HK-2 (cell line): ENCODE results near the gene KDM2B.
A peak's percentile ranks its signal among the peaks of the same experiment; 100 is the strongest.

ENCODE experiments used
- DNase-seq: peaks from one replicate; pipeline ENCODE4 v3.0.0-alpha.2; 2018; ENCODE audit not compliant: unreplicated experiment

KDM2B gene

GRCh38 chr12:121580959-121581685 is at the start of gene KDM2B:
Gene KDM2B (minus strand): TSS chr12:121581023. CDS start chr12:121580911, 112 bp downstream.
- DNase-seq: no peak

GRCh38 chr12:121628536-121628935 is 47.7 kb upstream of the KDM2B start:
- no peak for DNase-seq

- no peak for DNase-seq
Observed at GRCh38 chr12:121628037-121628436, 47.2 kb upstream of the KDM2B start.

GRCh38 chr12:121626853-121627640 is 46.2 kb upstream of the KDM2B start:
- peak; percentile 83 for DNase-seq

GRCh38 chr12:121626087-121626852 is 45.4 kb upstream of the KDM2B start, which contains the start of gene ORAI1:
Gene ORAI1 (plus strand): TSS chr12:121626530.
- DNase-seq: peak; percentile 97

GRCh38 chr12:121620333-121620891 is 39.6 kb upstream of the KDM2B start:
- DNase-seq: no peak

- DNase-seq: no peak
Observed at GRCh38 chr12:121618659-121619233, 37.9 kb upstream of the KDM2B start.

GRCh38 chr12:121614872-121615467 is 34.1 kb upstream of the KDM2B start:
- no peak for DNase-seq

- no peak for DNase-seq
Observed at GRCh38 chr12:121613462-121613861, 32.6 kb upstream of the KDM2B start.

- DNase-seq: no peak
Observed at GRCh38 chr12:121611306-121611705, 30.5 kb upstream of the KDM2B start.

- no peak for DNase-seq
Observed at GRCh38 chr12:121610239-121611149, 29.7 kb upstream of the KDM2B start.

GRCh38 chr12:121608301-121608700 is 27.5 kb upstream of the KDM2B start:
- DNase-seq: no peak

GRCh38 chr12:121603581-121603980 is 22.8 kb upstream of the KDM2B start:
- DNase-seq: no peak

GRCh38 chr12:121602766-121603165 is 21.9 kb upstream of the KDM2B start:
- DNase-seq: no peak

GRCh38 chr12:121600702-121601336 is 20.0 kb upstream of the KDM2B start:
- no peak for DNase-seq

- DNase-seq: no peak
Observed at GRCh38 chr12:121596526-121596925, 15.7 kb upstream of the KDM2B start.

- no peak for DNase-seq
Observed at GRCh38 chr12:121595520-121595919, 14.7 kb upstream of the KDM2B start.

GRCh38 chr12:121592320-121592719 is 11.5 kb upstream of the KDM2B start:
- DNase-seq: no peak

GRCh38 chr12:121590476-121591143 is 9.8 kb upstream of the KDM2B start:
- no peak for DNase-seq
